NCI-H226 (cell line): ENCODE data around the gene ABCC5.
A peak's percentile ranks its signal among the peaks of the same experiment; 100 is the strongest.
"Not testable (repeated sequence)": the region's sequence is repeated elsewhere in the genome, so short reads cannot be mapped to it uniquely, and the experiment has no call there.

Experiments
- DNase-seq: peaks from one replicate; pipeline ENCODE4 v3.0.0-alpha.2; 2015

Gene ABCC5

DNA sequence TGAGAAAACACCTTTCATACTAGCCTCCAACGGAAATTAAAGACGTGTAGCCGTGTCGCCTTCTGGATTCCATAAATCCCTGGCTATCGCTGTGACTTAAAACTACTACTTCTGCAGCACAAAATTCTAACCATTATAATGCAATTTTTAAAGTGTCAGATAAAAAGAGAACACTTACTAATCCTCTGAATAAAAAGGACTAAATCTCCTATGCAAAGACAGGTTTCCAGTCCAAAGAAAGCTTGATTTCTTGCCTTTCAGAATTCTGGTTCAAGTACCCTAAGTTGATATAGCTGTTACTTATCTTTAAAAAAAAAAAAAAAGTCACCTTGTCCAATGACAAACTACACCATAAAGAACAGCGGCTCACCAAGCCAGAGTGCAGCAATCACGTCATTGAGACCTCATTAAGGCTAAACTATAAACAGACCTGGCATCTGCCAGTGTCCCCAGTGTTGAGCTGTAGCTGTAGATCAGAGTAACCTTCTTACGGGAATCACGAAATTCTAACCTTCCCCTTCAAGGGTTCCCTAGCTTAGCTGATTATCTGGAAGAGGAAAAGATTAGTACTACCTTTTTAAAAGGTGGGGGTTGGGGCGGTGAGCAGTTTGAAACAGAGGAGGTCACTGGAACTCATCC, 2.2 kb downstream of the ABCC5 start:
- no peak for DNase-seq

DNA sequence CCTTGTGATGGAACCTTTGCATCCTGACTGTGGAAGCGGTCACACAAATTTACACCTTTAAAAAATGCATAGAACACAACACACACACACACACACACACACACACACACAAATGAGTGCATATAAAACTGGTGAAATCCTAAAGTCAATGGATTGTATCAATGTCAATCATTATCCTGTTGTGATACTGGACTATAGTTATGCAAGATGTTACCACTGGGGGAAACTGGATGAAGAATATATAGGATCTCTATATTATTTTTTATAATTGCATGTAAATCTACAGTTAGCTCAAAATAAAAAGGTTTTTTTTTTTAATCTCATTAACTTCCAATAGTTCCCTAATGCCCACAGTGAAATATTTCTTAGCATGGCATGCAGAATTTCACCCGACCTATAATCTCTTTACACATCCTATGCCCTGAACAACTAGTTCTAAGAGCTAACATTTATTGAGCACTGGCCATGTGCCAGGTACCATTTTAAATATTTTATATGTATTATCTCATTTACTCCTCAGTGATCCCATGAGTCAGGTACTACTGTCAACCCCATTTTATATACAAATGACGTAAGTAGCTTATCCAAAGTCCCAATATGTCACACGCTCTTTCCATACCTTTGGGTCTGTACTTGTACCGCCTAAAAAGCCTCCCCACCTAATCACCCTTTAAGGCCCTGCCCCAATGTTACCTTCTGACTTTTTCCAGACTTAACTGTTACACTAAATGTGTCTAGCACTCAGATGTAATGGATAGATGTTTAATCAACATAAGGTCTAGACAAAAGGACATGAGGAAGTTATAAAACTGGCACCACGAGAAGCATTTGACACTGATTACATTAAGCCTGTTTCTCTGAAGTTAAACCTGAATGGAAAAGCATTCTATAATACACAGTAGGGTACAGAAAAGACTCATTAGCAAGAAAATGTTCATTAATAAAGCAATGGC, 5.5 kb downstream of the ABCC5 start:
- DNase-seq = no peak

- no peak for DNase-seq
Measured at GRCh38 chr3:184011230-184011876, 6.3 kb downstream of the ABCC5 start.

GRCh38 chr3:184008161-184008560, 9.5 kb downstream of the ABCC5 start:
- DNase-seq = no peak

GRCh38 chr3:184007143-184007813, 10.4 kb downstream of the ABCC5 start:
- not testable (repeated sequence) for DNase-seq

- DNase-seq = peak; percentile 20
Measured at GRCh38 chr3:184005941-184006507, 11.7 kb downstream of the ABCC5 start.

DNA sequence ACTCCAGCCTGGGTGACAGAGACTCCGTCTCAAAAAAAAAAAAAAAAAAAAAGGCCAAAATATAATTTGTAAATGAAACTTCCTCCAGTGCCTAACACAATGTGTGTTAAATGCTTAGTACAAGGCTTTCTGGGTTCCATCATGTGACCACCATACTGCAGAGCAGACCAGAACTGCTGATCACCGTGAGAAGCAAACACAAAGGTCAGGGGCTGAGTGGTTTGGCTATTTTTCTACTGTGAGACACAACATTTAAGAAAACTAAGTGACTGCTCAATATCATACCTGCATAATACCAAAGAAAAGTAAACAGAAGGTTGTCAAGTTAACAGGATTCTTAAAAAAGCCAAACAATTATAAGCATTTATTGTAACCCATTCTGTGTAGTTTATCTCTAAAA, 13.2 kb downstream of the ABCC5 start:
- no peak for DNase-seq

DNA sequence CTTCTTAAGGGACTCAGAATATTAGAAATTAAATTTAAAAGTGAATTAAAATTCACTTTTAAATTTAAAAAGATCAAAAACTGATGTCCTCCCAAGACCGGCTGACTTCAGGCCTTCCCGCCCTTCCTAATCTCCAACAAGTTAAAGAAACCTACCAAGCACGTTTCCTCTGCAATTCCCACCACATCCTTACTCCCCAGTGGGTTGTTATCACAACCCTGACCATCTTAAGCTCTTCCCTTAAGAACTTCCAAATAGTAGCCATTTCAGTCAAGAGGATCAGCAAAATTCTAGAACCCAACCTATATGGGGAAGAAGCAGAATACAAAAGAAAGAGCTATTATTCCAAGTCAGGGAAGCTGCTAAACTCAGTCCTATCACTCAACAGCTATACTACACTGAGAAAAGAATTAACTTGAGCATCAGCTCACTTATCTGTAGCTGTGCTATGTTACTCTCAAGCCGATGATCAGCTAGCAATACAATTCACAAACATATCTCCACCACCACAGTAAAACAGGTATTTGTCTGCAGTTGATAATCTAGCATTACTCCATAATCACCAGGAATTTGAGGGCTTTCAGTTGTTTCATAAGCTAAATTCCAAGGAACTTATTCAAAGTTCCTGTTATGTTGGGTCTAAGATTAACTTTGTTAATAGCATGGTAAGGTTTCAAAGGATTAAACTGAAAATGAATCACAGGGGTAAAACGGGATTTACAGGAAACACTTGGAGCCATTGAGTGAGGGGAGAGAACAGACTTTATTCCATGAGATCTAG, 14.3 kb downstream of the ABCC5 start:
- DNase-seq = peak; percentile 65

DNA sequence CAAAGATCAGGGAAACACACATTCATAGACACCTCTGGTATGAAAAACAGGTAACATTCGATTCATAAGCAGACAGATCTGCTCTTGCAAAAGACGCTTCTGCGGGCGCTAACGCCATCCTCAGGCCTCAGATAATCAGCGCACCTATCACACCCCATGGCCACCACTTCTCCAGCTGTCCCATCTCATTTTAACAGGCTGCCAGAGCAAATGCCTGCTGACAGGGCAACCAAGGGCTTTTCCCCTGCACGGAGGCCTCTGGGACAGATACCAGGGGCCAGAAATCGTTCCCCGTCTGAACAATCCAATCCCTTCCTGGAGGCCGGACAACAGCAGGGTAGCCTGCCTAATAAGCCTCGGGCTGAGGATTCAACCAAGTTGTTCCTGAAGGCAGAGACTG, 15.2 kb downstream of the ABCC5 start:
- DNase-seq = no peak

- no peak for DNase-seq
Measured at GRCh38 chr3:184001761-184002160, 15.9 kb downstream of the ABCC5 start.

GRCh38 chr3:183991403-183991802, 26.3 kb downstream of the ABCC5 start:
- no peak for DNase-seq

DNA sequence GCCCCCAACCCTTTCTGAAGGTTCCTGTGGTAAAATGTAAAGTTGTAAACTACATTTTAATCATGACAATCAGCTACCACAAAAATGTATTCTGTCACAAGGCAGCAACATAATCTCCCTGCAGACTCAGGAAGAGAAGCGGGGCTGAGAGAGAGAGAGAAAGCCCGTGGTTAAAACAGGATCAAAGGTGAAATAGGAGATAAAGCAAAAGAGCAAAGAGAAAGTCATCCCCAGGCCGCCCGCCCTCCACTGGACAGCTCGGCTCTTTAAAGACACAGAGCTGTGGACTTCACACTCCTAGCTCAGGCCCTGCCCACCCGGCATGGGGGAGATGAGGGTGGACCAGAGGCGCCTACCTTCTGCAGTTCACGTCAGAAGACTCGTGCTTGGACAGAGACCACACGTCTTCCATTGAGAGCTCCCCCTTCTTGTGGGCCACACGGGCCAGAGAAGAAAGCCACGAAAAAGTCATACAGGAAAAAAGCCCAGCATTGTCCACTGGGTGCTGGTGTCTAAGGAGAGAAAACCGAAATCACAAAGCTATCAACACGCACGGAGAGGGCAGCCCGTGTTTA, 29.4 kb downstream of the ABCC5 start:
- no peak for DNase-seq

- DNase-seq = no peak
Measured at GRCh38 chr3:183987000-183987600, 30.6 kb downstream of the ABCC5 start.

DNA sequence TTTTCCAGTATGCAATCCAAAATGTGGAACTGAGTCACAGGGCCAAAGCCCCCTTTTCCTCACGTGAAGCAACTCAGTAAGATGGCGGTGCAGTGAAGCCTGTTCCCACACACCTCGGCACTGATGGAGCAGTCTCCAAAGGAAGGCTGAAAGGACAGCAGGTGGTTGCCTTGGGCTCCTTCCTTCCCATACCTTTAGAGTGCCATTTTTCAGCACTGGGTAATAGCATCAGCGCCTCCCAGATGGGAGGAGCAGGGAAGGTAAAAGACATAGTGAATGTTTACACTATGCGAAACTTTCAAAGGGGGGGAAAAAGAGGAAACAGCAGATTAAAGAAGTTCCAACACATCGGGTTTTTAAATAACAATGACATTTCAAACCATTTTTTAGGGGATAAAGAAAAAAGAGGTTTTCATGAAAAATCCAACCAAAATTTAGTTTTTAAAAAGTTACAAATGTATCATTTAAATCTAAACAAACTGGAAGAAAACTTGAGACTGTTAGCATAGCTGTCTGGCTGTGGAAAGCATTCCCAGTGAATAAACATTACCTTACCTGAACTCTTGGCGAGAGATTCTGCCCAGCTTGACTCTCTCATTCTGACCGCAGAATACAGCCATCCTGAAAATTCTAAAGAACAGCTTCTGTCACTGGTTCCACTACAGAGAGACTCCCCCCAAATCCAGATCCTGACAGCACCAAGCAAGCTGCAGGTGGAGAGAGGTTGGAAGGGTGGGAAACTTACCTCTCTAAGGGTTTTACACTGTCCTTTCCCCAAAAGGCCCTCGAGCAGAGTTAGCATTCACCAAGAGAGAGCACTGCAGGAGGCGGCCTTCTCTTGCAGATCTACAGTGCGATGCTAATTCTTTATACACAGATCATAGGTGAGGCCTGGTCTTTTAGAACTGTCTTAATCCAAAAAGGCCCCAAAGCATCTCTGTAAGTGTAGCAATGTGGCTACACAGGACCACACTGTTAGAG, 32.6 kb downstream of the ABCC5 start:
- DNase-seq = no peak

DNA sequence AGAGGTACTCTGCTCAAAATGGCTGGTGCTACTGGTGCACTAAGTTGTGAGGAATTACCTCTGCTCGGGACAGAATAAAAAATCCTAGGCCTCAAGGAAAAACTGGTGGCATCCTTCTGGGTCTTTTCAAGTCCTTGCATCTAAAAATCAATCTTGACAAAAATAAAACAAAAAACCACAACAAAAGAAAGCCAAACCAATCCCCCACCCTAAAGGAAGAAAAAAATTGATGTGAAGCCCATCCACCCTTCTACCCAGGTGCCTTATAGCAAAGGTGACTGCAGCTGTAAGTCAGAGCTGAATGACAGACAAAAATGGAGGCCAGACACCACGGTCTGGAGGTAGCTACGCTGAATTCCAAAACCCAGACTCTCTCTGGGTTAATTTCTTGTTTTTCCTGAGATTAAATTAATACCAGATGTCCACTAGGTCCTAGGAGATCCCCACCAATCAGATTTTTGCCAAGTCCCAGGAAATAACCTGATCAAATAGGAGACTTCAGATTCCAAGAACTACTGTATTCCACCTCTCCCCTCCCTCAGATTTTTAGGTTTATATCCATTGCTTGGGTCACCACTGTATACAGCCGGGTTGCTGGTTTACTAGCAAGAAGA, 33.5 kb downstream of the ABCC5 start:
- no peak for DNase-seq

DNA sequence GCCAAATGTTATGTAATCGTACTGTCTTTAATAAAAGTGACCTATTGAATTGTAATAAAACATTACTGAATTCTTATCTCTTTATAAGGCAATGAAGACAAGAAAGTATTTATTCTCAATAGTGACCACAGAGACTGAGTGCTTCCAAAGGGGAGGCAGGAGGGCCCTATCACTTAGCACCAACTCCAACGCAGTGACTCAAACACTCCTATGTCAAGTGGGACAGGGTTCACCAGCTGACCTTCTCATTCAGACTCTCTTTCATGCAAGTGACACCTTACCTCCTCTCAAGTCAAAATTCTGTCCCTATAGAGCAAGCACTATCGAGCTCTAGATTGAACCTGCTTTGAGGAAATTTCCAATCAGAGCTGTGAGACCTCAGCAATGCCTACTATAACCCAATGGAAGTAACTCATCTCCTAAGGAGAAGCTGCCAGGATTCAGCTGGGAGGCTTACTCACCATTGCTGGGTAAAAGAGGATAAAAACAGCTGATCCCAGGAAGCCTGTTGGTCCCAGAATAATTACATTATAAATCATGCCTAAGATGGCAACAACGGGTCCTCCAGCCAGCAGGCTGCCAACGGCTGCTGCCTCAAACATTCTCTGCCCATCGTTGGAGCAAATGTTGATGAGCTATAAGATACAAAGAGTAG, 35.6 kb downstream of the ABCC5 start:
- no peak for DNase-seq

- DNase-seq = no peak
Measured at GRCh38 chr3:183980403-183980802, 37.3 kb downstream of the ABCC5 start.

DNA sequence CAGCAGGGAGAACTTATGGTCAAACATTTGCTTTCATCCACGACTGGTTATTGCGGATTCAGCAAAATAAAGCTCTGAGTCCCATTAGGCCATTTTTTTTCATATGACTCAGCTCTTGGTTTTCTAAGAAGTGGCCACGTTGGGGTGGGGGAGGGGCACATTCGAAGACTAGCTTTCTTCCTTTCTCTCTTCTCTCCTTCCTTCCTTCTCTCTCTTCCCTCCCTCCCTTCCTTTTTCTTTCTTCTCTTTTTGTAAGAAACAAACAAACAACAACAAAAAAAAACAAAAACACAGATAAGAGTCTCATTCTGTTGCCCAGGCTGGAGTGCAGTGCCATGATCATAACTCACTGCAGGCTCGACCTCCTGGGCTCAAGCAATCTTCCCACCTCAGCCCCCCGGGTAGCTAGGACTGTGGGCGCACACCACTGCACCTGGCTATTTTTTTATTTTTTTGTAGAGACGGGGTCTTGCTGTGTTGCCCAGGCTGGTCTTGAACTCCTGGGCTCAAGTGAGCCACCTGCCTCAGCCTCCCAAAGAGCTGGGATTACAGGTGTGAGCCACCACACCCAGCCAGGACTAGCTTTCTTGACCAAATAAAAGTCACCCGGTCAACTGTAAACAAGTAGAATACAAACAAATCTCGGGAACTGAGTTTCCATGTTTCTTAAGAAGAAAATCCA, 41.6 kb downstream of the ABCC5 start:
- DNase-seq = no peak
